H9 (cell line): ENCODE data around the gene CAMKK1. TPM values are rescaled to one million over a fixed set of nuclear protein-coding genes. Genes with fewer than 3 reads are reported as not detected.

Experiments
- DNase-seq: peaks from one replicate; pipeline ENCODE4 v3.0.0-alpha.2; 2017
- H2AFZ ChIP-seq: one replicate; pipeline ENCODE4 v1.6.1; 2013; ENCODE audit warnings: mild to moderate bottlenecking, low read length, control low read depth, moderate library complexity
- H2AK5ac ChIP-seq: 2 replicates; pipeline ENCODE4 v1.6.1; 2013; ENCODE audit warnings: low read length, control low read depth, mixed read lengths; ENCODE audit not compliant: insufficient read length
- H2BK120ac ChIP-seq: one replicate; pipeline ENCODE4 v1.6.1; 2013; ENCODE audit warnings: low read depth, mild to moderate bottlenecking, low read length, control low read depth, inconsistent platforms; ENCODE audit not compliant: poor library complexity, severe bottlenecking
- H2BK12ac ChIP-seq: 2 replicates; pipeline ENCODE4 v1.6.1; 2013; ENCODE audit warnings: low read length, control low read depth, mixed read lengths, low read depth; ENCODE audit not compliant: insufficient read length
- H2BK15ac ChIP-seq: 2 replicates; pipeline ENCODE4 v1.6.1; 2013; ENCODE audit warnings: low read depth, low read length, control low read depth
- H2BK20ac ChIP-seq: one replicate; pipeline ENCODE4 v1.6.1; 2013; ENCODE audit warnings: low read depth, mild to moderate bottlenecking, low read length, control low read depth, inconsistent platforms; ENCODE audit not compliant: poor library complexity, severe bottlenecking
- H2BK5ac ChIP-seq: 2 replicates; pipeline ENCODE4 v1.6.1; 2013; ENCODE audit warnings: low read length, control low read depth, mixed read lengths; ENCODE audit not compliant: insufficient read length
- H3K14ac ChIP-seq: 2 replicates; pipeline ENCODE4 v1.6.1; 2013; ENCODE audit warnings: low read length, control low read depth; ENCODE audit not compliant: insufficient read depth
- H3K18ac ChIP-seq: 2 replicates; pipeline ENCODE4 v1.6.1; 2013; ENCODE audit warnings: low read depth, mild to moderate bottlenecking, mixed read lengths, low read length, control low read depth; ENCODE audit not compliant: insufficient read length
- H3K23ac ChIP-seq: 2 replicates; pipeline ENCODE4 v1.6.1; 2013; ENCODE audit warnings: low read length, control low read depth, mixed read lengths, low read depth; ENCODE audit not compliant: insufficient read length
- H3K23me2 ChIP-seq: 2 replicates; pipeline ENCODE4 v1.6.1; 2013; ENCODE audit warnings: low read depth, mild to moderate bottlenecking, mixed read lengths, low read length, control low read depth; ENCODE audit not compliant: insufficient read length, poor library complexity, severe bottlenecking
- H3K27ac ChIP-seq: 2 replicates; pipeline ENCODE4 v1.5.1; 2013; ENCODE audit warnings: low read length, control low read depth, mixed read lengths, low read depth; ENCODE audit not compliant: insufficient read length
- H3K27me3 ChIP-seq: 2 replicates; pipeline ENCODE4 v1.6.1; 2013; ENCODE audit warnings: low read length, control low read depth, inconsistent platforms; ENCODE audit not compliant: insufficient read depth
- H3K4ac ChIP-seq: 2 replicates; pipeline ENCODE4 v1.6.1; 2013; ENCODE audit warnings: low read depth, mild to moderate bottlenecking, control low read depth, inconsistent platforms, low read length, moderate library complexity
- H3K4me1 ChIP-seq: 2 replicates; pipeline ENCODE4 v1.6.1; 2013; ENCODE audit warnings: low read length, control low read depth, inconsistent platforms; ENCODE audit not compliant: insufficient read depth
- H3K4me2 ChIP-seq: 2 replicates; pipeline ENCODE4 v1.6.1; 2013; ENCODE audit warnings: low read length, control low read depth, mixed read lengths; ENCODE audit not compliant: insufficient read length, insufficient read depth
- H3K56ac ChIP-seq: 2 replicates; pipeline ENCODE4 v1.6.1; 2013; ENCODE audit warnings: low read depth, mild to moderate bottlenecking, mixed read lengths, low read length, control low read depth; ENCODE audit not compliant: insufficient read length
- H3K79me1 ChIP-seq: 2 replicates; pipeline ENCODE4 v1.6.1; 2013; ENCODE audit warnings: low read depth, mild to moderate bottlenecking, moderate library complexity, low read length, control low read depth, inconsistent platforms; ENCODE audit not compliant: insufficient read depth, poor library complexity, severe bottlenecking
- H3K79me2 ChIP-seq: 2 replicates; pipeline ENCODE4 v1.6.1; 2013; ENCODE audit warnings: low read length, control low read depth, inconsistent platforms; ENCODE audit not compliant: insufficient read depth
- H3K9ac ChIP-seq: 2 replicates; pipeline ENCODE4 v1.6.1; 2013; ENCODE audit warnings: low read length, control low read depth, mixed read lengths; ENCODE audit not compliant: insufficient read length; ENCODE audit errors: extremely low read depth
- H3K9me3 ChIP-seq: one replicate; pipeline ENCODE4 v1.6.1; 2013; ENCODE audit warnings: low read depth, low read length, inconsistent platforms; ENCODE audit not compliant: control insufficient read depth
- H3T11ph ChIP-seq: one replicate; pipeline ENCODE4 v1.6.1; 2013; ENCODE audit warnings: mild to moderate bottlenecking, low read length, control low read depth, inconsistent platforms
- H4K20me1 ChIP-seq: one replicate; pipeline ENCODE4 v1.6.1; 2013; ENCODE audit not compliant: control insufficient read depth, insufficient read length, insufficient read depth
- H4K5ac ChIP-seq: 2 replicates; pipeline ENCODE4 v1.6.1; 2013; ENCODE audit warnings: low read depth, mild to moderate bottlenecking, mixed read lengths, low read length, control low read depth; ENCODE audit not compliant: insufficient read length
- H4K8ac ChIP-seq: replicated peaks from 2 replicates; pipeline ENCODE4 v1.6.1; 2013; ENCODE audit warnings: low read length, control low read depth, mixed read lengths, low read depth; ENCODE audit not compliant: insufficient read length
- H4K91ac ChIP-seq: 2 replicates; pipeline ENCODE4 v1.6.1; 2013; ENCODE audit warnings: low read depth, mild to moderate bottlenecking, moderate library complexity, mixed read lengths, low read length, control low read depth; ENCODE audit not compliant: insufficient read length
- H3K27ac Mint-ChIP-seq, 3 experiments: 2 replicates in 2 of 3; 3 replicates in 1 of 3; pipeline ENCODE4 v1.8.0; 2020 to 2021; ENCODE audit warnings: mixed read lengths in 3 of 3, mild to moderate bottlenecking in 1 of 3, moderate library complexity in 1 of 3
- H3K27me3 Mint-ChIP-seq: 2 replicates; pipeline ENCODE4 v1.8.0; 2021; ENCODE audit warnings: low read depth, mild to moderate bottlenecking, moderate library complexity, mixed read lengths
- H3K36me3 Mint-ChIP-seq, 3 experiments: 2 replicates in 2 of 3; 3 replicates in 1 of 3; pipeline ENCODE4 v1.8.0; 2020 to 2021; ENCODE audit warnings: low read depth in 3 of 3, mixed read lengths in 3 of 3; ENCODE audit not compliant: insufficient read depth in 1 of 3
- H3K4me1 Mint-ChIP-seq, 2 experiments: 2 replicates each; pipeline ENCODE4 v1.8.0; 2020; ENCODE audit warnings: mixed read lengths in 2 of 2
- H3K4me3 Mint-ChIP-seq, 2 experiments: 2 replicates in 1 of 2; 3 replicates in 1 of 2; pipeline ENCODE4 v1.8.0; 2020 to 2021; ENCODE audit warnings: mild to moderate bottlenecking in 2 of 2, mixed read lengths in 2 of 2, moderate library complexity in 1 of 2
- H3K9me3 Mint-ChIP-seq, 2 experiments: 2 replicates in 1 of 2; 3 replicates in 1 of 2; pipeline ENCODE4 v1.8.0; 2020; ENCODE audit warnings: mild to moderate bottlenecking in 2 of 2, mixed read lengths in 2 of 2, moderate library complexity in 1 of 2
- CTCF ChIP-seq: fragments of 200-600 bp; sonication (generic); conservative IDR thresholded peaks from 3 replicates; pipeline ENCODE4 v1.8.0; 2021; ENCODE audit warnings: antibody characterized with exemption, mild to moderate bottlenecking
- WGBS: extraction: QIAGEN DNeasy Blood & Tissue Kit; methylation state at CpG from one replicate; pipeline ENCODE4 v1.1.7; 2013; ENCODE audit warnings: missing lambda C conversion rate, low lambda C conversion rate, mixed read lengths; ENCODE audit not compliant: insufficient read length; ENCODE audit errors: extremely low coverage; 5-methylcytosine and 5-hydroxymethylcytosine counted together
- total RNA-seq: library from RNA; stranded (reverse); gene quantifications from 2 replicates; pipeline ENCODE4 v1.2.1, GENCODE V29; 2021

The CAMKK1 gene
- total RNA-seq, 1 experiment from 2014 or later: 6.7 TPM

- H3K4ac ChIP-seq: no peak overlapping the region
- DNase-seq: no peak
- no peaks in the 10 kb centered on the region for H3K27me3 ChIP-seq
- no peaks in the 10 kb centered on the region for H3K79me2 ChIP-seq
- no peak overlapping the region for H2AK5ac ChIP-seq
- H4K8ac ChIP-seq: no peak overlapping the region
- H3K18ac ChIP-seq: no peak overlapping the region
- no peaks in the 10 kb centered on the region for H3K4me1 ChIP-seq
- Mint-ChIP-seq H3K27ac (peak overlapping the region in 2 of 3 experiments; percentile 87 to 89; a peak in 2 of 7 replicates), H3K27me3 (no peaks in the 10 kb centered on the region), H3K4me3 (no peak overlapping the region), H3K9me3 (no peaks in the 10 kb centered on the region), H3K4me1 (no peaks in the 10 kb centered on the region), H3K36me3 (peaks cover 31 to 84% (median 77%) of the 10 kb centered on the region in 3 experiments; a peak in 6 of 7 replicates)
- H3K27ac ChIP-seq: no peak overlapping the region
- H3K23me2 ChIP-seq: no peaks in the 10 kb centered on the region
- no peak overlapping the region for H2BK15ac ChIP-seq
- no peak overlapping the region for H2BK20ac ChIP-seq
- no peak overlapping the region for H3K23ac ChIP-seq
- no peak overlapping the region for H3K4me2 ChIP-seq
- H3K79me1 ChIP-seq: no peaks in the 10 kb centered on the region
- no CpG with 5 or more reads among the region's 6 CpGs for WGBS
- no peak overlapping the region for H3T11ph ChIP-seq
- H3K9ac ChIP-seq: no peak overlapping the region
- no peak overlapping the region for H2BK120ac ChIP-seq
- H4K20me1 ChIP-seq: no peaks in the 10 kb centered on the region
- no peak overlapping the region for H4K91ac ChIP-seq
- no peak overlapping the region for H2BK5ac ChIP-seq
- H2AFZ ChIP-seq: no peak overlapping the region
- no peak overlapping the region for H3K14ac ChIP-seq
- H3K56ac ChIP-seq: no peak overlapping the region
- TF ChIP-seq CTCF: no peak
- H3K9me3 ChIP-seq: no peaks in the 10 kb centered on the region
- no peak overlapping the region for H2BK12ac ChIP-seq
- H4K5ac ChIP-seq: no peak overlapping the region
Observed at GRCh38 chr17:3815122-3815521, 77.7 kb downstream of the CAMKK1 start.
